ENCODE measurements around the gene TIMMDC1.

- no peak for TF ChIP-seq CTCF (conservative IDR thresholded peaks at IDR 0.05; ENCODE audit: low read depth, low read length)
- no peak for TF ChIP-seq EZH2 (IDR thresholded peaks at IDR 0.05; ENCODE audit: borderline replicate concordance, low read depth, low read length, poor library complexity, severe bottlenecking)
Measured at GRCh38 chr3:119492128-119492527, 6.2 kb upstream of the TIMMDC1 start.

Measured in A673 (cell line).